Measurements from ENCODE around the gene SRRM4. TPM values are rescaled to one million over a fixed set of nuclear protein-coding genes. Genes with fewer than 3 reads are reported as not detected.

The SRRM4 gene
- polyA plus RNA-seq, 1 donor (not counting 4 experiments of a cell fraction or from before 2014, with no cell fraction given), result not detected

DNA sequence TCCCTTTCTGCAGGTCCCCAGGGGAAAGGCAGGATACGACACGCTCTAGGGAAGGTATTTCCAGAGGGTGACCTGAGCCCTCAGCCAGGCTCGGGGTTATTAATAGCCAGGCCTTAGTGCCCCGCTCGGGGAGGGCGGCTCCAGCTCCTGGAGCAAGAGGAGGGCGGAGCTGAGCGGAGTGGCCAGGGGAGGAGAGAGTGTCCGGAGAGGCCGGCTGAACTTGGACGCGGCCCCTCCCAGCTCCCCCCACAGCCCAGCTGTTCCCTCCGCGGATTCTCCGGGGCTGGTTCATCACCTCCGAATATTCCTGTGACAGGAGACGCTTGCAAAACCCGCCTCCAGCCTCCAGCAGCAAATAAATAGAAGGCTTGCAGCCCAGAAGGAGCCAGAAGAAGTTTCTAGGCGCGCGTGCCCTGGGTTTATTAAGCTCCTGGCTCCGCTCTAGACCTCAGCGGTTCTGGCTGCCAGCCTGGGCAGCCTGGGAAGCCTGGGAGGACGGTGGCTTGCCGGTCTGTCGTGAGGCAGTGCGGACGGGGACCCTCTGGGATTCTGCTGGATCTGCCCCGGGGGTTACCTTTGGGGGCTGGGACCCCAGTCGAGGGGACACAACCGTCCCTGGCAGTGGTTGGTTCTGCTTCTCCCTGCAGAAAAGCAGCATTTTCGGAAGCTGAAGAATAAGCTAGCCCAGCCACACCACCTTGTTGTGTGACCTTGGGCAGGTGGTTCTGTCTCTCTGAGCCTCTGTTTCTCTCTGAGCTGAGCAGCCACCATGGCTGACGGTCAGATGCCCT, 197.4 kb downstream of the SRRM4 start, which contains the start of gene HSPB8:
HSPB8 (plus strand) TSS at position 388 of the 791 bp plus-strand sequence; CDS start at position 770, 382 bp downstream.
- Histone ChIP-seq H3K4me1 (ENCODE audit: control insufficient read depth, extremely low read depth, insufficient read depth, low read length) (peaks cover 28% of the 10 kb centered on the region), H3K9me3 (ENCODE audit: control insufficient read depth, low read depth, low read length) (no peaks in the 10 kb centered on the region), H3K9me1 (ENCODE audit: control insufficient read depth, extremely low read depth, insufficient read depth, low read length) (no peaks in the 10 kb centered on the region), H3K4me2 (ENCODE audit: control insufficient read depth, extremely low read depth, insufficient read depth, low read depth, low read length) (peak within 1 kb of the TSS; percentile 39), H3K36me3 (ENCODE audit: control insufficient read depth in 2 of 2, extremely low read depth in 1 of 2, insufficient read depth in 2 of 2, low read length in 2 of 2) (no peaks in the 10 kb centered on the region), H3K4me3 (ENCODE audit: control insufficient read depth in 2 of 3, extremely low read depth in 1 of 3, insufficient read depth in 2 of 3, low read depth in 1 of 3, low read length in 3 of 3) (peak within 1 kb of the TSS in 1 of 3 experiments; percentile 25), H3K79me2 (ENCODE audit: control insufficient read depth, insufficient read depth, low read length) (no peaks in the 10 kb centered on the region), H2AFZ (ENCODE audit: control insufficient read depth, low read length) (no peak within 1 kb of the TSS), H4K20me1 (ENCODE audit: control insufficient read depth, extremely low read depth, insufficient read depth, low read length) (no peaks in the 10 kb centered on the region), H3K27me3 (ENCODE audit: control insufficient read depth, extremely low read depth, insufficient read depth, low read length) (no peaks in the 10 kb centered on the region), H3K9ac (ENCODE audit: control insufficient read depth, extremely low read depth, insufficient read depth, low read length) (peak within 1 kb of the TSS; percentile 0), H3K27ac (ENCODE audit: control insufficient read depth, insufficient read depth, low read length) (no peak within 1 kb of the TSS)
- DNase-seq (ENCODE audit: low read depth, low spot score) (no peak), FAIRE-seq (no peak)
- dilution Hi-C loops (cut with MboI; ENCODE audit: extremely low pct_ligation_motif_present, low sequenced_read_pairs), result no loop called here
- TF ChIP-seq EZH2 (IDR thresholded peaks at IDR 0.05; ENCODE audit: low read length), result no peak
- TF ChIP-seq, protein P1, sequence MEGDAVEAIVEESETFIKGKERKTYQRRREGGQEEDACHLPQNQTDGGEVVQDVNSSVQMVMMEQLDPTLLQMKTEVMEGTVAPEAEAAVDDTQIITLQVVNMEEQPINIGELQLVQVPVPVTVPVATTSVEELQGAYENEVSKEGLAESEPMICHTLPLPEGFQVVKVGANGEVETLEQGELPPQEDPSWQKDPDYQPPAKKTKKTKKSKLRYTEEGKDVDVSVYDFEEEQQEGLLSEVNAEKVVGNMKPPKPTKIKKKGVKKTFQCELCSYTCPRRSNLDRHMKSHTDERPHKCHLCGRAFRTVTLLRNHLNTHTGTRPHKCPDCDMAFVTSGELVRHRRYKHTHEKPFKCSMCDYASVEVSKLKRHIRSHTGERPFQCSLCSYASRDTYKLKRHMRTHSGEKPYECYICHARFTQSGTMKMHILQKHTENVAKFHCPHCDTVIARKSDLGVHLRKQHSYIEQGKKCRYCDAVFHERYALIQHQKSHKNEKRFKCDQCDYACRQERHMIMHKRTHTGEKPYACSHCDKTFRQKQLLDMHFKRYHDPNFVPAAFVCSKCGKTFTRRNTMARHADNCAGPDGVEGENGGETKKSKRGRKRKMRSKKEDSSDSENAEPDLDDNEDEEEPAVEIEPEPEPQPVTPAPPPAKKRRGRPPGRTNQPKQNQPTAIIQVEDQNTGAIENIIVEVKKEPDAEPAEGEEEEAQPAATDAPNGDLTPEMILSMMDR (optimal IDR thresholded peaks at IDR 0.05 in 1 of 3, IDR thresholded peaks at IDR 0.05 in 1 of 3, conservative IDR thresholded peaks at IDR 0.05 in 1 of 3; ENCODE audit: extremely low read depth in 1 of 3, insufficient read depth in 2 of 3, low read length in 3 of 3), result no peak

DNA sequence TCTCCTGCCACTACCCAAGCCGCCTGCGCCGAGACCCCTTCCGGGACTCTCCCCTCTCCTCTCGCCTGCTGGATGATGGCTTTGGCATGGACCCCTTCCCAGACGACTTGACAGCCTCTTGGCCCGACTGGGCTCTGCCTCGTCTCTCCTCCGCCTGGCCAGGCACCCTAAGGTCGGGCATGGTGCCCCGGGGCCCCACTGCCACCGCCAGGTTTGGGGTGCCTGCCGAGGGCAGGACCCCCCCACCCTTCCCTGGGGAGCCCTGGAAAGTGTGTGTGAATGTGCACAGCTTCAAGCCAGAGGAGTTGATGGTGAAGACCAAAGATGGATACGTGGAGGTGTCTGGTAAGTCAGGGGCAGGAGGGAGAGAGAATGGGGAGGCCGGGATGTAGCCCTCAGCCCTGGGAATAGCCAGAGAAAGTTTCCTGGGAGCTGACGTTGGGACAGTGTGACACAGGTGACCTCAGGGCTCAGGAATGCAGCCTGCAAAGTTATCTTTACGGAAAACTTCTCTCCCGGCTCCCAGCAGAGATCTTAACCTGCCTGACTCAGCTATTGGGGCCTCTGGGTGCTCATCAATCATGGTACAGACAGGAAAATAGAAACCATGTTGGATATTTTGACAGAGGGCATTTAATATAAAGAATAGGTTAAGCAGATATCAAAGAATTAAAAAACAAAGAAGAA, 198.1 kb downstream of the SRRM4 start:
- peaks cover 28% of the 10 kb centered on the region for H3K4me1 ChIP-seq (ENCODE audit: control insufficient read depth, extremely low read depth, insufficient read depth, low read length)
- dilution Hi-C loops (cut with MboI; ENCODE audit: extremely low pct_ligation_motif_present, low sequenced_read_pairs), result no loop called here

More for the DNA sequence above, 198.1 kb downstream of the SRRM4 start:
- TF ChIP-seq EZH2 (IDR thresholded peaks at IDR 0.05; ENCODE audit: low read length), result no peak
- TF ChIP-seq, protein P1 (optimal IDR thresholded peaks at IDR 0.05 in 1 of 3, IDR thresholded peaks at IDR 0.05 in 1 of 3, conservative IDR thresholded peaks at IDR 0.05 in 1 of 3; ENCODE audit: extremely low read depth in 1 of 3, insufficient read depth in 2 of 3, low read length in 3 of 3), result no peak
- Histone ChIP-seq H3K27me3 (ENCODE audit: control insufficient read depth, extremely low read depth, insufficient read depth, low read length) (no peaks in the 10 kb centered on the region), H4K20me1 (ENCODE audit: control insufficient read depth, extremely low read depth, insufficient read depth, low read length) (no peaks in the 10 kb centered on the region), H3K36me3 (ENCODE audit: control insufficient read depth in 2 of 2, extremely low read depth in 1 of 2, insufficient read depth in 2 of 2, low read length in 2 of 2) (no peaks in the 10 kb centered on the region), H3K4me3 (ENCODE audit: control insufficient read depth in 2 of 3, extremely low read depth in 1 of 3, insufficient read depth in 2 of 3, low read depth in 1 of 3, low read length in 3 of 3) (peak overlapping the region in 1 of 3 experiments; percentile 25), H3K79me2 (ENCODE audit: control insufficient read depth, insufficient read depth, low read length) (no peaks in the 10 kb centered on the region), H3K9ac (ENCODE audit: control insufficient read depth, extremely low read depth, insufficient read depth, low read length) (no peak overlapping the region), H3K9me3 (ENCODE audit: control insufficient read depth, low read depth, low read length) (no peaks in the 10 kb centered on the region), H3K27ac (ENCODE audit: control insufficient read depth, insufficient read depth, low read length) (no peak overlapping the region), H3K4me2 (ENCODE audit: control insufficient read depth, extremely low read depth, insufficient read depth, low read depth, low read length) (peak overlapping the region; percentile 39), H3K9me1 (ENCODE audit: control insufficient read depth, extremely low read depth, insufficient read depth, low read length) (no peaks in the 10 kb centered on the region), H2AFZ (ENCODE audit: control insufficient read depth, low read length) (no peak overlapping the region)
- FAIRE-seq, result no peak
- DNase-seq (ENCODE audit: low read depth, low spot score), result no peak

Data from keratinocyte (primary cell).